Caco-2 (cell line): Measurements from ENCODE around the gene TANGO2. TPM values are rescaled to one million over a fixed set of nuclear protein-coding genes. Genes with fewer than 3 reads are reported as not detected.

Experiments
- BruUV-seq: library from RNA; stranded (reverse); fragments of 400-500 nt; replicated peaks from 2 replicates; lab custom pipeline; 2021; lab: Mats Ljungman, UMichigan
- CTCF ChIA-PET: fragments of 300-600 bp; sonication (Branson Sonifier 250); formaldehyde crosslinking; loops from one replicate; lab custom pipeline; 2022; ENCODE audit warnings: antibody characterized with exemption; lab: Charles Lee
- POLR2A ChIA-PET: fragments of 300-600 bp; sonication (Branson Sonifier 250); formaldehyde crosslinking; loops from one replicate; lab custom pipeline; 2022; ENCODE audit warnings: antibody characterized with exemption; lab: Charles Lee
- DNase-seq, 2 experiments: peaks; one replicate each; pipeline versions ENCODE4 v3.0.0 to v3.0.0-alpha.2; 2020 to 2022
- H3K27me3 ChIP-seq: replicated peaks from 2 replicates; pipeline ENCODE4 v1.6.0; 2011; ENCODE audit warnings: low read length; ENCODE audit not compliant: control insufficient read depth, insufficient read depth
- H3K36me3 ChIP-seq: 2 replicates; pipeline ENCODE4 v1.5.1; 2011; ENCODE audit warnings: low read length; ENCODE audit not compliant: control insufficient read depth, insufficient read depth
- H3K4me1 ChIP-seq: fragments of 250-450 bp; sonication (Bioruptor Pico); 2 replicates; pipeline ENCODE4 v1.5.1; 2020; ENCODE audit warnings: mild to moderate bottlenecking
- H3K4me3 ChIP-seq: 2 replicates; pipeline ENCODE4 v1.5.1; 2011; ENCODE audit warnings: low read depth, mild to moderate bottlenecking, control low read depth, low read length
- H3K9me3 ChIP-seq: fragments of 250-450 bp; sonication (Bioruptor Pico); 2 replicates; pipeline ENCODE4 v1.5.1; 2020; ENCODE audit warnings: mild to moderate bottlenecking, moderate library complexity
- H3K27ac Mint-ChIP-seq: one replicate; pipeline ENCODE4 v1.8.0; 2022; ENCODE audit warnings: mixed read lengths; ENCODE audit not compliant: unreplicated experiment
- H3K27me3 Mint-ChIP-seq: one replicate; pipeline ENCODE4 v1.8.0; 2022; ENCODE audit warnings: mixed read lengths; ENCODE audit not compliant: insufficient read depth, unreplicated experiment
- H3K36me3 Mint-ChIP-seq: one replicate; pipeline ENCODE4 v1.8.0; 2022; ENCODE audit warnings: mild to moderate bottlenecking, mixed read lengths; ENCODE audit not compliant: insufficient read depth, unreplicated experiment
- H3K4me1 Mint-ChIP-seq: one replicate; pipeline ENCODE4 v1.8.0; 2022; ENCODE audit warnings: low read depth, mixed read lengths; ENCODE audit not compliant: unreplicated experiment
- H3K4me3 Mint-ChIP-seq: one replicate; pipeline ENCODE4 v1.8.0; 2022; ENCODE audit warnings: mild to moderate bottlenecking, moderate library complexity, mixed read lengths; ENCODE audit not compliant: unreplicated experiment
- H3K9me3 Mint-ChIP-seq: one replicate; pipeline ENCODE4 v1.8.0; 2022; ENCODE audit warnings: mixed read lengths; ENCODE audit not compliant: unreplicated experiment
- intact Hi-C: fragments of 100-400 bp; cut with micrococcal nuclease; formaldehyde crosslinking; loops from one replicate; pipeline ENCODE4 v1.10.0; 2022; ENCODE audit not compliant: unreplicated experiment
- total RNA-seq: library from RNA; stranded (reverse); gene quantifications from 2 replicates; pipeline ENCODE4 v1.2.3, GENCODE V29; 2022
- TF ChIP-seq, protein P1 (sequence below), 2 experiments: fragments of 200-600 bp in 1 of 2; IDR thresholded peaks; 1 replicate in 1 of 2; 2 replicates in 1 of 2; pipeline versions ENCODE4 v1.5.1 to v1.8.0; 2011 to 2022; ENCODE audit warnings: antibody characterized with exemption in 1 of 2, control low read depth in 1 of 2, inconsistent platforms in 1 of 2, low read depth in 1 of 2, low read length in 1 of 2, mild to moderate bottlenecking in 1 of 2, moderate library complexity in 1 of 2; ENCODE audit not compliant: insufficient read depth in 1 of 2, severe bottlenecking in 1 of 2, unreplicated experiment in 1 of 2

The TANGO2 gene
- total RNA-seq, 1 experiment from 2014 or later = 26.6 TPM

DNA sequence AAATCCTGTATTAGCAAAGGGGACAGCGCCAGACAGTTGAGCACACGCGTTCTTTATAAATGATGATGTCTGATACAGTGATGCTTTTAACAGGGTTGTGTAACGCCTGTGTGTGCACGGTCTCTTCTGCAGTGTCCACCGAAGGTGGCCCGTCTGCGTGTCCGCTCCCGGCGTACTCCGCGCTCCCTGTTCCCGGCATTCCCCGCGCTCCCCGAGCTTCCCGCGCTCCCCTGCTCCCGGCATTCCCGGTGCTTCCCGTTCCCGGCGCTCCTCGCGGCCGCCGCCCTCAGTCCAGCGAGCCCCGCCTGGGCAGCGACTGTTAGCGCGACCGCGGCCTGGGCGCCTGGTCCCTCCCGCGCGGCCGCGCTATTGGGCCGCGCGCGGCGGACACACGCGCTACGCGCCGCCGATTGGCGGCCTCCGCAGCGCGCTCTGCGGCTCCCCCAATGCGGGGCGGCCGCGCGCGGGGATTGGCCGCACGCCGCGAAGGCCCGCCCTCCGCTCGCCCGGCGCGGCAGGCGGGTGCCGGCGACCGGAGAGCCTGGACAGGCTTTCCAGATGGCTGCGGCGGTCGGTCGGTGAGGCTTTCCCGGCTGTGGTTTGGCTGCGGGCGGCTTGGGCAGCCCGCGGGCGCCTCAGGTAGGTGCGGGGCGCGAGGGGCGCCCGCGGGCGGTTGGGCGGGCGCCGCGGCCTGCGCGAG is 59.0 kb downstream of the TANGO2 start, which contains the start of gene DGCR8:
Gene DGCR8 (plus strand): TSS at position 497 of the 700 bp plus-strand sequence. CDS start 5,723 bp downstream, outside the sequence.
- CTCF ChIA-PET = interaction anchor here (0.6 kb wide), 1 partner anchor 113 kb away, joined by 6 read pairs; no protein-coding TSS in a partner anchor
- DNase-seq = peak; percentile 94 to 97
- H3K27me3 ChIP-seq = no peaks in the 10 kb centered on the region
- TF ChIP-seq, protein P1, sequence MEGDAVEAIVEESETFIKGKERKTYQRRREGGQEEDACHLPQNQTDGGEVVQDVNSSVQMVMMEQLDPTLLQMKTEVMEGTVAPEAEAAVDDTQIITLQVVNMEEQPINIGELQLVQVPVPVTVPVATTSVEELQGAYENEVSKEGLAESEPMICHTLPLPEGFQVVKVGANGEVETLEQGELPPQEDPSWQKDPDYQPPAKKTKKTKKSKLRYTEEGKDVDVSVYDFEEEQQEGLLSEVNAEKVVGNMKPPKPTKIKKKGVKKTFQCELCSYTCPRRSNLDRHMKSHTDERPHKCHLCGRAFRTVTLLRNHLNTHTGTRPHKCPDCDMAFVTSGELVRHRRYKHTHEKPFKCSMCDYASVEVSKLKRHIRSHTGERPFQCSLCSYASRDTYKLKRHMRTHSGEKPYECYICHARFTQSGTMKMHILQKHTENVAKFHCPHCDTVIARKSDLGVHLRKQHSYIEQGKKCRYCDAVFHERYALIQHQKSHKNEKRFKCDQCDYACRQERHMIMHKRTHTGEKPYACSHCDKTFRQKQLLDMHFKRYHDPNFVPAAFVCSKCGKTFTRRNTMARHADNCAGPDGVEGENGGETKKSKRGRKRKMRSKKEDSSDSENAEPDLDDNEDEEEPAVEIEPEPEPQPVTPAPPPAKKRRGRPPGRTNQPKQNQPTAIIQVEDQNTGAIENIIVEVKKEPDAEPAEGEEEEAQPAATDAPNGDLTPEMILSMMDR (IDR thresholded peaks at IDR 0.05; ENCODE audit: insufficient read depth in 1 of 2, low read depth in 1 of 2, low read length in 1 of 2, severe bottlenecking in 1 of 2, unreplicated experiment in 1 of 2) = no peak
- H3K9me3 ChIP-seq = no peaks in the 10 kb centered on the region
- Mint-ChIP-seq H3K9me3 (no peaks in the 10 kb centered on the region), H3K27me3 (no peaks in the 10 kb centered on the region), H3K27ac (peak within 1 kb of the TSS; percentile 92), H3K36me3 (peaks cover 31% of the 10 kb centered on the region), H3K4me3 (peak within 1 kb of the TSS; percentile 79), H3K4me1 (peaks cover 22% of the 10 kb centered on the region)
- H3K4me3 ChIP-seq = peak within 1 kb of the TSS; percentile 62
- POLR2A ChIA-PET = interaction anchor here (0.9 to 1.0 kb wide), 3 partner anchors 11 to 59 kb away, joined by 4 to 5 read pairs (median 5); partner anchors contain the start of gene TANGO2
- H3K36me3 ChIP-seq = no peaks in the 10 kb centered on the region
- peaks cover 23% of the 10 kb centered on the region for H3K4me1 ChIP-seq
- intact Hi-C loops = loop anchor here (1.0 to 5.0 kb wide), 3 partner anchors 37 to 117 kb away; partner anchors contain the start of genes ARVCF and TRMT2A
- BruUV-seq = no TSS peak

DNA sequence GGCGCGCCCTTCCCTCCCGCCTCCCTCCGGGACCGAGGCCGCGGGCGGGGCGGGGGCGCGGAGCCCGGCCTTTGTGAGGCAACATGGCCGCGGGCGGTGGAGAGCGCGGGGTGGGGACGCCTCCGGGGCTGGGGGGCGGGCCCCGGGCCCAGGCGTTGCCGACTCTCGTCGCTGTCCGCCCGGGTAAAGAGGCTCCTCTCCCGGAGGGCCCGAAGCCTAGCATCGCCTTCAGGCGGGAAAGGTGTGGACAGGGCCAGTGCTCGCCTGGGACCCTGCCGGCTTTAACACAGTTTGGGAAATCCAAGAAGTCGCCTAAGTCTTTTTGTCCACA is 59.5 kb downstream of the TANGO2 start:
- Mint-ChIP-seq H3K27ac (peak overlapping the region; percentile 82), H3K36me3 (peaks cover 37% of the 10 kb centered on the region), H3K4me1 (peaks cover 22% of the 10 kb centered on the region), H3K9me3 (no peaks in the 10 kb centered on the region), H3K4me3 (peak overlapping the region; percentile 79), H3K27me3 (no peaks in the 10 kb centered on the region)
- intact Hi-C loops = loop anchor here (1.0 to 5.0 kb wide), 3 partner anchors 37 to 118 kb away; partner anchors contain the start of genes ARVCF and TRMT2A
- Histone ChIP-seq H3K4me3 (peak overlapping the region; percentile 52), H3K27me3 (no peaks in the 10 kb centered on the region), H3K4me1 (peaks cover 23% of the 10 kb centered on the region), H3K36me3 (no peaks in the 10 kb centered on the region), H3K9me3 (no peaks in the 10 kb centered on the region)
- CTCF ChIA-PET = interaction anchor here (0.6 kb wide), 1 partner anchor 114 kb away, joined by 6 read pairs; no protein-coding TSS in a partner anchor
- DNase-seq = peak; percentile 77 to 83
- POLR2A ChIA-PET = interaction anchor here (0.9 to 1.0 kb wide), 3 partner anchors 11 to 60 kb away, joined by 4 to 5 read pairs (median 5); partner anchors contain the start of gene TANGO2
- TF ChIP-seq, protein P1 (IDR thresholded peaks at IDR 0.05; ENCODE audit: insufficient read depth in 1 of 2, low read depth in 1 of 2, low read length in 1 of 2, severe bottlenecking in 1 of 2, unreplicated experiment in 1 of 2) = no peak
- TSS peak; percentile 34 for BruUV-seq
